ENCODE results near the gene WRAP53.
A peak's percentile ranks its signal among the peaks of the same experiment; 100 is the strongest.

Gene WRAP53

DNA sequence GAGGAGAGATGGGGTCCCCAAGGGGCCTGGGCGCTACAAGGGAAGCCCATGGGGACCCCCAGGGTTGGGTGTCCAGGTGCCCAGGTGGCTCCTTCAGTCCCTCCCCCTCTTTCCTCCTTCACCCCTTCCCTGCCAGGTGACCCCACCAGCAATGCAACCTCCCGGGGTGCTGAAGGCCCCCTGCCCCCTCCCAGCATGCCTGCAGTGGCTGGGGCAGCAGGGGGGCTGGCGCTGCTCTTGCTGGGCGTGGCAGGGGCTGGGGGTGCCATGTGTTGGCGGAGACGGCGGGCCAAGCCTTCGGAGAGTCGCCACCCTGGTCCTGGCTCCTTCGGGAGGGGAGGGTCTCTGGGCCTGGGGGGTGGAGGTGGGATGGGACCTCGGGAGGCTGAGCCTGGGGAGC lies 20.8 kb downstream of the WRAP53 start:
- DNase-seq (ENCODE audit: low read depth in 2 of 2): no peak

DNA sequence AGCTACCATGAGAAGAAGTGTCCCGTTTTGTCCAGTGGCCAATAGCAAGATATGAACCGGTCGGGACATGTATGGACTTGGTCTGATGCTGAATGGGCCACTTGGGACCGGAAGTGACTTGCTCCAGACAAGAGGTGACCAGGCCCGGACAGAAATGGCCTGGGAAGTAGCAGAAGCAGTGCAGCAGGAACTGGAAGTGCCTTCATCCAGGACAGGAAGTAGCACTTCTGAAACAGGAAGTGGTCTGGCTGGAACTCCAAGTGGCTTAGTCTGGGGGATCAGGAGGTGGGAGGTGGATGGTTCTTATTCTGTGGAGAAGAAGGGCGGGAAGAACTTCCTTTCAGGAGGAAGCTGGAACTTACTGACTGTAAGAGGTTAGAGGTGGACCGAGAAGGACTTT lies 22.0 kb downstream of the WRAP53 start:
- DNase-seq (ENCODE audit: low read depth in 2 of 2): no peak

DNA sequence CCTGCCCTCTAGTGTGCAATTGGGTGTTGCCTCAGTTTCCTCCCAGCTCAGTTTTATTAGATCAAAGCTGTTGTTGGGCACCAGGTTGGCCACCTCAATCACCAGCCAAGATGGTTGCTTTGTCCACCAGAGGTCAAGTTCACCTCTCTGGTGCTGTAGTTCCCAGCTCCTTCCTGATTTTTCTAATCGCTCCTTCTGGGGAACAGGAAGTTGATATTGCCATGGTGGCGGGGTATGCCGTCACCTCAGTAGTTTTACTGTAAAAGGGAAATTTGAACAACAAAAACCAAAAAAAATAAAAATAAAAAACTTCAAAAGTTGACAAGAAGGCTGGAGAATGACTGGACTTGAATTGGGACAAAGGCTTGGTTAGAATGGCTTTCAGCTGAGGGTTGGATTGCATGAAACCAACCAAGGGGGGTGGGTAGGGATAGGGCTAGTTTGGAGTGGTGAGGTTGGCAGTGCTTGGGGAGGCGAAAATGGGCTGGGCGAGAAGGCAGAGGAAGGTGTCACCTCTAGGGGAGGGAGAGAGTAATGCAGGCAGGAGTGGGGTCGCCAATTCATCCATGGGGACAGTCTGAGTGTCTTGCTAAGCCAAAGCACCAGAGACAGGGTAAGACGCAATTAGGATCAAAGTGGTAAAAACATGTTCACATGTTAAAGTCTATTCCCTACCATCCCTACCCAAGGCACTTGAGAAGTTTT lies 22.9 kb downstream of the WRAP53 start:
- no peak for DNase-seq (ENCODE audit: low read depth in 2 of 2)

DNA sequence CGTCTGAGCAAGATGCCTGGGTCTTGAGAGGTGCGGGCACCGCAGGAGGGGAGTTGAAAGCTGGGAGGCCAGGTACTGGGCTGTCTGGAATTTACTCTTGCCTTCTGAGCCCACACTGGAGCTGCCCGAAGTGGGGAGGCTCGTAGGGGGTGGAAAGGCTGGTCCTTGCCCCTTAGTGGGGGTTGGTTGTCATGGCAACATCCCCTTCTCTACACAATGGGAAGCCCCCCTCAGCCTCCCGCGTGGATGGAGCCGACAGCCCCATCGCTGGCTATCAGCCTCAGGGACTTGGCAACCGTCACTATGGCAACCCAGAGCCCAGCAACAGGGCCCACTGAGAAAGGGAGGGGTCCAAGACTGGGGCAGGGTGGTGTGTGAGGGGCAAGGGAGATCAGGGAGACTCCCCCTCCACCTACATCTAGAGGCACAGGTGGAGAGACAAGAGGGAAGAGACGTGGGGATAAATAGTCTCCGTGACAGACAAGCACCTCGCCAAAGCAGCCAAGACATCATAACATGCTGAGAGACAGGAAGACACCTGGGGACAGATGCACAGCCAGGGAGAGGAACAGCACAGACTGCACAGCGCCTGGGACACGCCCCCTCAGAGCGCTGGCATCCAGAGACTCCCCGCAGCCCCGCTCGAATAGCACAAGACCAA lies 24.0 kb downstream of the WRAP53 start:
- no peak for DNase-seq (ENCODE audit: low read depth in 2 of 2)

DNA sequence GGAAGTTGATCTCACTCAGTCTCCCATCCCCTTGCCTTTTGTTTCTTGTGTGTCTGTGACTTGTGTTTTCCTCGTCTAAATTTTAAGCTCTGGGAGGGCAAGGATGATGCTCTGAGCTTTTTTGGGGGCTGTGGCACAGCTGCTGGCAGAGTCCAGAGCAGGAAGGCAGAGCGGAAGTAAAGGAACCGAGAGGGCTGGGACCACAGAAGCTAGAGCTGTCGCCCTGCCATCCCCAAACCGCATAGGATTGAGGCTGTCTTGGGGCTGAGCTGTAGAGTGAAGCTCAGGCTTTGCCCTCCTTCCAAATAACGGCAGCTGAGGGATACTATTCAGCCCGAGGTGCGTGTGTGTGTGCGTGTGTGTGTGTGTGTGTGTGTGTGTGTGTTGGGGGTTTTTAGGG lies 25.5 kb downstream of the WRAP53 start:
- DNase-seq (ENCODE audit: low read depth in 2 of 2): no peak

DNA sequence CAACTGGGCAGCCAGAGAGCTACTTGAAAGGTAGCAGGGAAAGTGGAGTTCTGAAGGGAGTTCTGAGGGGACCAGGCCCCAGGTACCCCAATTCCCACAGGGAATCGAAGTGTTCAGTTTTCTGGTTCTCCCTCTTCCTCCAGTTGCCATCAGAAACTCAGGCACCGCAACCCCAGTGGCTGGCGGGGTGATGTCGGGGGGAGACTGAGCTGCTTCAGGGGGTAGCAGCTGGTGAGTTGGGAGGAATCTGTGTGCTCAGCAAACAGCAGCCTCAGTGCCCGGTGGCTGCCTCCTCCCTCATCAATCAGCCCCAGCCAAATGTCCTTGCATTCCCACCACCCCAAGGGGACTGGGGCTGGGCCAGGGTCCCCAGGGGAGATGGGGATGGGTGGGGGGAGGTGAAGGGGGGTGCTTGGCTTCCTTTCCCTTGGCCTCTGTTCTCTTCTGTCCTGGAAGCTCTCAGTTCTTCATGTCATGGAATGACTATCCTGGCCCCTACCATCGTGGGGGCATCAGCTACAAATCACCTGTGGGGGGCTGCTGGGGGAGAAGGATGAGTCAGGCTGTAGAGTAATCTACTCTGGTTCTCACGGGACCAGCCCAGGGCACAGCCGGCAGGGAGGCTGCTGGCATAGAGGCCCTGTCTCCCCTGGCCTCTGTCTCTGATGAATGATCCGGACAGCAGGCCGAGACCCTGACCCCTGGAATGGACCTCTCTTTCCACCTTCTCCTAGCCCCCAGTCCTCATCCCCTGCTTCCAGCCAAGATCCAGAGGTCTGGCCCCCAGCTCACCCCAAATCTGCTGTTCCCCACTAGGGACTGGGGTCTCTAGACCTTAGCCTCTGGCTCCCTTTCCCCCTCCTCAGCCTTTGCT lies 26.7 kb downstream of the WRAP53 start:
- no peak for DNase-seq (ENCODE audit: low read depth in 2 of 2)

DNA sequence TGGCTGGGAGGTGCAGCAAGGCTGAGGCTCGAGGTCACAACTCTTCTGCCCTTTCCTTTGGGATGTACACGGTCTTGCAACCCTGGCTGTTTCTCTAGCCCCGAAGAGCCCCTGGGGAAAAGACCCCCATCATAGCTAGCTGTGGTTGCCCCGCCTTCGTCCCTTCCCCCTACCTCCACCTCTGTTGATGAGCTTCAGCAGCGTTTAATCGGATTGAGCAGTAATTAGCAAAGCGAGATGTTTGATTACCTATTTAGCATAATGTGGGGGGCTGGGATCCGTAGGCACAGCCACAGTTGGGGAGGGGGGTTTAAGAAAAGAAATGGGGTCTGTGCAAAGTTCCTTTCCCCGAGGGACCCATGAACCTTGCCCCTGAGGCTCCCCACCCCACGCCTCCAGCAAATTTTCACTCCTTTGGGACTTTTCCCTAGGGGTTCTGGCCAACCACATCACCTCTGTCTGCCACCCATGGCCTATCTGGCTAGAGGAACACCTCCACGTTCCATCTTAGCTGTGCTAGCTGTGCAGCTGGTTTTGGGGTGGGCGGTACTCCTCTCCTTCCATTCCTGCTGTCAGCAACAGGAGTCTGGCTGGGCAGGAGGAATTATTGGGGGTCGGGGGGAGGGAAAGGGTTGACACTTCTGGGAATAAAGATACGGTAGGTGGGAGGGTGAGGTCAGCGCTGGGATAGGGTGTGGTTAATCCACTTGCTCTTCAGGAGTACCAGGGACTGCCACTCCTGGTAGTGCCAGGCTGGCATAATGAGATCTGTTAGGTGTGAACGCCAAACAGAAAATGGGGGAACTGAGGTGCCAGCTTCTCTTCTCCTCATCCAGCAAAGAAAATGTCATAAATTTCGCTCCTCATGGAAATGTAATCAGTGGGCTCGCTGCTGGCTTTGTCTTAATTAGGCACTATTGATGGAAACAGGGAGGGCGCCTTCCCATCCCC lies 27.9 kb downstream of the WRAP53 start:
- DNase-seq (ENCODE audit: low read depth in 2 of 2): no peak

DNA sequence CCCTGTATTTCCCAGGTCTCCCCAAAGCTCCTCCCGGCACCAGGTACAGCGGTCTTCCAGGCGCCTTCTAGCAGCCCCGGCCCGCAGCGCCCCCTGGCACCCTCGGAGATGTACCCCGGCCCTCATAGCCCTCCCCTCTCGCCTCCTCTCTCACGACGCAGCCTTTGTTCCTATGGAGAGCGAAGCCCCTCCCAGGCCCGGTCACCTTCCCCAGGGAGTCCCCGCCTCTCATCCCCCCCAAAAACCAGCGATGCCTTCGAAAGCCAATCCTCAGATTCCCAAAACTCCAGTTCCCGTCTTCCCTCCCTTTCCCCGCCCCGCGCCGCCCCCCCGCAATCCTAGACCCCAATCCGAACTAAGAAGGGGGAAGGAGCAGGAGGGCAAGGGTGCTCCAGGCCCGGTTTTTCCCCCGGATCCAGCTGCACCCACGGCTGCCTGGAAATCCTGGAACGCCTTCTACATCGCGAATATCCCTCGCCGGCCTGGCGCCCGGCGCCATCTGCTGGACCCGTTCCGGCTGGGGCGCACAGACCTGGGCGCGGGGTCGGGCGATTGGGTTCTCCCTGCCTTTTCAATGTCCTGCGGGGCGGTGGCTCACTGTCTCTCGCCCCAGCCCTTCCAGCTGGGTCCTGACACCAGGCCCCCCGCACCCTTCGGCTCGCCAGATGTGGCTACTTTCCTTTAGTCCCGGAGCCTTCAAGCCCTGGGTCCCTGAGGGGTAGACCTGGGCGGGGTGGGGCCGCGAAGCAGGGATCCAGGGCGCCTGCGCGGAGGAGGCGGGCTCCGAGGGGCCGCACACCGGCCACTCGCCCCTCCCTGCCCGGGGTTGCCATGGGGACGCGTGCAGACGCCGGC lies 28.9 kb downstream of the WRAP53 start, which contains the start of gene DNAH2:
DNAH2 (plus strand) TSS at position 844 of the 855 bp plus-strand sequence. CDS start 1,991 bp downstream, outside the sequence.
- peak; percentile 21 to 39 for DNase-seq (ENCODE audit: low read depth in 2 of 2)

DNA sequence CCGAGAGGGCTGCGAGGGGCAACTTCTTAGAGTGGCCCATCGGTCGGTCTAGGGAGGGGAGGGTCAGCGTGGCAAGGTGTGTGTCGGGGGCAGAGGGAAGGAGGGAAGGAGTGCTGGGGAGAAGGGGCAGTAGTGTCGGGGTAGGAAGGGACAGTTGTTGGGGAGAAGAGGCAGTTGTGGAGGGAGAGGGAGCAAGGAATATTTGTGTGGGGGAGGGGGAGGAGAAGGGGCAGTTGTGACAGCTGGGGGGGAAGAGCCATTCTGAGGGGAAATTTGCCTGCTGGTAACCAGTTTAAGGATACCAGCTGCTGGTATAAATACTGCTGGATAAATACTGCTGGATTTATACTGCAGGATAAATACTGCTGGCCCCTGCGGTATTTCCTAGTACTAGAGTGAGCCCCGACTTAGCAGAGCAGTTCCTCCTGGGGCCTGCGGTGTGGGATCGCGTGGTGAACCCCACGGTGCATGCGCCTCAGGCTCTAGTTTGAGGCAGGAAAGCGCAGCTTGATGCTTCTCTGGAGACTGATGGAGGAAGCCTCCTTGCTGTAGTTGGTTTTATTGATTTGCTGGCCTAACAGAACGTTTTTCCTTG lies 29.6 kb downstream of the WRAP53 start:
- no peak for DNase-seq (ENCODE audit: low read depth in 2 of 2)

DNA sequence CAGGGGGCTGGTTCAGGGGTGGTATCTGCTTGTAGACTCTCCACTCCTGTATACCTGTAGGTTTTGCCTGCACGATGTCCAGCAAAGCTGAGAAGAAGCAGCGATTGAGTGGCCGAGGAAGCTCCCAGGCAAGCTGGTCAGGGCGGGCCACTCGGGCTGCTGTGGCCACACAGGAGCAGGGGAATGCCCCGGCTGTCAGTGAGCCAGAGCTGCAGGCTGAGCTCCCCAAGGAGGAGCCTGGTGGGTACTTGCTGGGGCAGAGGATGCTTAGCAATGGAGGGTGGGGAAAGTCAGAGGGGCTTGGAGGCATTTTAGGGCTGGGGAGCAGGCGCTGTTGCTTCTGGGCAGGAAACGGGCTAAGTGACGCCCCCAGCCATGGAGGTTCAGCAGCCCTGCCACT lies 31.4 kb downstream of the WRAP53 start:
- no peak for DNase-seq (ENCODE audit: low read depth in 2 of 2)

DNA sequence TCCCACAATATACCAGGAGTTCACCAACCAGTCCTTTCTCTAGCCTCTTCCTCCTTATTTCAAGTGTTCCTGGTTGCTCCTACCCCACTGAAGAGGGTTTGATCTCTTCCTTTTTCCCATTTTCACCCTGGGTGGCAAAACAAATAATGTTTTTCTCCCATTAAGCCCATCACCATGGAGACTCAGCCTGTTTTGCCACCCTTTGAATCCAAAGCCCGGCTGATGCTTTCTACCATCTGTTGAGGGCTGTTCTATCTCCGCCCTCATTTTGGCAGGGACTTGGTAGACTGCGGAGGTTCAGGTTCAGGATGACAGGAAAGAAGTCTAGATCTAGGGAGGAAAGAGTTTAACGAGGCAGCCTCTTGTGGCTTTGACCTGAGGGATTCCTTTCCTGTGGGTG lies 31.8 kb downstream of the WRAP53 start:
- no peak for DNase-seq (ENCODE audit: low read depth in 2 of 2)

DNA sequence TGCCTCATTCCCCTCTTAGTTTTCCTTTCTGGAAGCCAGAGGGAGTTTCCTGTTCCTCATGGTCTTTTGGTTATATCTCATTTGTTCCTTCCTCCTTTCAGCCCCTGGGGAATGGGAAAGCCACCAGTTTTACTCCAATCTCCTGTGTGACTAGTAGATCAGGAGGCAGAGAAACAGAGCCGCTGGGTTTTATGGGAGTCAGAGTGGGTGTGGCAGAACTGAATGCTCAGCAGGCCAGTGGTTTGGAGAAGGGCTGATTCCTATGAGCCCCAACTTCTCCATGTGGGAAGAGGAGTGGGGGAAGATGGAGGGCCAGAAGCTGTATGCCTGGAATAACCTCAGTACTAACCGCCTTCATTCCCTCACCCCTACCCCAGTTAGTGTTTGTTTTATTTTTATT lies 33.3 kb downstream of the WRAP53 start:
- DNase-seq (ENCODE audit: low read depth in 2 of 2): no peak

DNA sequence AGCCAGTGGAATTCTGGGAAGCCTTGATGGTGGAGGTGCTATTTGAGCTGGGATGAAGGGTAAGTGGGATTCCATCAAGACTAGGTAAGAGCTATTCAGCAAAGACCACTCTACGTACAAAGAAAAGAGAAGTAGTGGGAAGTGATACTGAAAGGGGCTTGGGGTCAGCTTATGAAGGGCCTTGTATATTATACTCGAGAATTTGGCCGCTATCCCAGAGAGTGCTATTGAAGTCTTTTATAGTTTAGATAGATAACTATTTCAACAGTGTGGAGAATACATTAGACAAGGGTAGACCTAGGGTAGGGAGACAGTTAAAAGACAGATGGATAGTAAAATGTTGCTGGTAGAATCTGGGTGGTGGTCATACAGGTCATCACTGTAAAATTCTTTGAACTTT lies 39.6 kb downstream of the WRAP53 start:
- no peak for DNase-seq (ENCODE audit: low read depth in 2 of 2)

DNA sequence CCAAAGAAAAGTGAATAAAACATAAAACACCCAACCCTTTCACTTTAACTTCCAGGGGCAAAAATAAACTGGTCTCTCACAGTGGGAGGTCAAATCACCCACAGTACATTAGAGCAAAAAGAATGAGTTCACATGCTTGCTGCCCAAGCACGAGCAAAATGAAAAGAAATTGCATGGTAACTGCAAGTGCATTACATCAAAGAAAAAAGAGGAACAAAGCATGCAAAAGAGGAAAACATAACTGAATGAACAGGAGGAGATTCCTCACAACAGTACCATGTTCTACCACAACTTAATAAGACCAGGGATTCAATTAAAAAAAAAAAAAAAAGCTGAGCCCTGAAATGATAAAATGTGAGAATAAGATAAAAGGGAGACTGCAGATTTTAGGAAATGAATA lies 41.5 kb downstream of the WRAP53 start:
- no peak for DNase-seq (ENCODE audit: low read depth in 2 of 2)

DNA sequence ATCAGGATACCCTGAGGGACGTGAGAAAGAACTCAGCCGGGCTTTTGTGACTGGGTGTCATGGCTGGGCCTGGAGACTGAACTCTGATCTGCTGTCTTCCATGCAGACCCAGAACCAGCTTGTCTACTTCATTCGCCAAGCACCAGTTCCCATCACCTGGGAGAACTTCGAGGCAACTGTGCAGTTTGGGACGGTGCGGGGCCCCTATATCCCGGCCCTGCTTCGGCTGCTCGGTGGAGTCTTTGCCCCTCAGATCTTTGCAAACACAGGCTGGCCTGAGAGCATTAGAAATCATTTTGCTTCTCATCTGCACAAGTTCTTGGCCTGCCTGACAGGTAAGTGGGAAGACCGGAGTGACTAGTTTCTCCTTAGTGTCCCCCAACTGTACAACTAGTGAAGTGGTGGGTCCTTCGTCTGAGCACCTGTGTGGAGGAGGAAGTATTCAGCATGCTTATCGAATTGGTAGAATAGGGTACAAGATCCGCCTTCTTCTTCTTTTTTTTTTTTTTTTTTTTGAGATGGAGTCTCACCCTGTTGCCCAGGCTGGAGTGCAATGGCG lies 44.8 kb downstream of the WRAP53 start:
- no peak for DNase-seq (ENCODE audit: low read depth in 2 of 2)

DNA sequence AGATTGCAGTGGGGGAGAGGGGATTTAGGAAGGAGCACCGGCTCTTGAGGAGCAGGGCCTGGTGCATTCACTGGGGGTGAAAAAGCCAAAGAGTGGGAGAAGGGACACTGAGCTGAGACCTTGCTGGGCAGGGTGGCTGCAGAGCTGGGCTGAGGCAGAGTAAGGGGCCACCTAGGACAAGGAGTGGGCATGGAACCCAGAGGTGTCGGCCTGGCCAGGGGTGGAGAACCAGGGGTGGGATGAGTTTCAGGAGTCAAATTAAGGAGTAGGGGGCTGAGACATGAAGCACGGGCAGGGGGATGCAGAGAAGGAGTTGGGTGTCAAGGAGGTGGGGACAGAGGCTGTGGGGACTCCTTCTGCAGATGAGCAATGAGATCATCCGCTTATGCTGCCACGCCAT lies 49.3 kb downstream of the WRAP53 start:
- DNase-seq (ENCODE audit: low read depth in 2 of 2): no peak

DNA sequence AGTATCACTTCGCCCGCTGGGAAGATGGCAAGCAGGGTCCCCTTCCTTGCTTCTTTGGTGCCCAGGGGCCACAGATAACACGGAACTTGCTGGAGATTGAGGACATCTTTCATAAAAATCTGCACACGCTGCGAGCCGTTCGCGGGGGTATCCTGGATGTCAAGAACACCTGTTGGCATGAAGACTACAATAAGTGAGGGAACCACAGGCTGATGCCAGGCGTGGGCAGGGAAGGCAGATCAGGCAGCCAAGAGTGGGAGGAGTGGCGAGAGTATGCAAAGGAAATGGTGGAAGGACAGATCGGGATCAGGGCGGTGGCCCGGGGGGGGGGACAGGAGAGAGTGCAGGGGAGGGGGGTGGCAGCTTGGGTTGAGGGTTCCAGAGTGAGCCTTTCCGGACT lies 51.5 kb downstream of the WRAP53 start:
- no peak for DNase-seq (ENCODE audit: low read depth in 2 of 2)

DNA sequence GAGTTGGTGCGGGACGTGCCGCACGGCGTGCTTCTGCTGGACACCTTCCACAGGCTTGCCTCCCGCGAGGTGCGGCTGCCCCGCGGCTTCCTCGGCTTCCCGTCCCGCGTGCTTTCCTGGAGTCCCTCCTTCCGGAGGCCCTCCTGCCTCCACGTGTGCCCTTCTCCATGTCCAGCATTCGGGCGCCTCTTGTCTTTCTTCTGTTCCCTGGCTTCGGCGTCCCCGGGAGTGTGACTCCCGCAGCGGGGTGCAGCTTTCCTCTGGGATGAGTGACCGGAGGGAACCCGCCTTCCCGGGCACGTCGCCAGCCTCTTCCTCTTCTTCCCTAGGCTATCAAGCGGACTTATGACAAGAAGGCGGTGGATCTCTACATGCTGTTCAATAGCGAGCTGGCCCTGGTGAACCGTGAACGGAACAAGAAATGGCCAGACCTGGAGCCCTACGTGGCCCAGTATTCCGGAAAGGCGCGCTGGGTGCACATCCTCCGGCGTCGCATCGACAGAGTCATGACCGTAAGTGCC lies 52.3 kb downstream of the WRAP53 start:
- DNase-seq (ENCODE audit: low read depth in 2 of 2): no peak

DNA sequence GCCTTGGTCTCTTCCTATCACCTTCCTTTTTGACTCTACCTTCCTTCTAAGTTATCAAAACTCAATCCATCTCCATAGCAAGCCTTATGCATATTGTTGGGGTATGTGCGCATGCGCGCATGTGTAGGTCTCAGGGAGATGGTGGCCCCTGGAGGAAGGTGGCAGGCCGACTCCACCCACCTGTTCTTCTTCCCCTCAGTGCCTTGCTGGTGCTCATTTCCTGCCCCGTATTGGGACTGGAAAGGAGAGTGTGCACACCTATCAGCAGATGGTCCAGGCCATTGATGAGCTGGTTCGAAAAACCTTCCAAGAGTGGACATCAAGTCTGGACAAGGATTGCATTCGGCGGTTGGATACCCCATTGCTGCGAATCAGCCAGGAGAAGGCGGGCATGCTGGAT lies 54.5 kb downstream of the WRAP53 start:
- DNase-seq (ENCODE audit: low read depth in 2 of 2): no peak

DNA sequence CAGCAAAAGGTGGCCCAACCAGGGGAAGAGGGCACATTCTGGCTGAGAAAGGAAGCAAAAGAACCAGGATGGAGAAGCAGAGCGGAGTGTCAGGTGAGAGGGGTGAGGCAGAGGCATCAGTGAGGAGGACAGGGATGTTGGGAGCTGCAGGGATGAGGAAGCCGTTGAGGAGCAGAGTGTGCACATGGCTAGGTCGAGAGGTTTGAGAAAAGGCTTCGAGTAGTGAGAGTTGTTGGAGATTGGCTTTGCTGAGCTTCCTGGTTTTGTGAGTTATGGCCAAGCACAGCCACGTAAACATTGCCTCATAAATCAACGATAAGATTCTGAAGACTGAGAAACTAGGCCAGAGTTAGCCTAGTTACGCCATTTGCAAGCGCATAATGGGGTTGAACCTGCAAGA lies 56.1 kb downstream of the WRAP53 start:
- DNase-seq (ENCODE audit: low read depth in 2 of 2): no peak

Measured in stimulated activated CD4-positive, alpha-beta T cell treated with anti-CD3 and anti-CD28 coated beads, Interleukin-12 subunit alpha, Interleukin-12 subunit beta, amount 100 ng/mL, for 24 hours (primary cell).